ENCODE data around the gene NMRK1. TPM values are rescaled to one million over a fixed set of nuclear protein-coding genes. Genes with fewer than 3 reads are reported as not detected.

NMRK1 gene
- total and polyA plus RNA-seq, 7 donors = 10.6 to 33.1 (median 23.3) TPM

DNA sequence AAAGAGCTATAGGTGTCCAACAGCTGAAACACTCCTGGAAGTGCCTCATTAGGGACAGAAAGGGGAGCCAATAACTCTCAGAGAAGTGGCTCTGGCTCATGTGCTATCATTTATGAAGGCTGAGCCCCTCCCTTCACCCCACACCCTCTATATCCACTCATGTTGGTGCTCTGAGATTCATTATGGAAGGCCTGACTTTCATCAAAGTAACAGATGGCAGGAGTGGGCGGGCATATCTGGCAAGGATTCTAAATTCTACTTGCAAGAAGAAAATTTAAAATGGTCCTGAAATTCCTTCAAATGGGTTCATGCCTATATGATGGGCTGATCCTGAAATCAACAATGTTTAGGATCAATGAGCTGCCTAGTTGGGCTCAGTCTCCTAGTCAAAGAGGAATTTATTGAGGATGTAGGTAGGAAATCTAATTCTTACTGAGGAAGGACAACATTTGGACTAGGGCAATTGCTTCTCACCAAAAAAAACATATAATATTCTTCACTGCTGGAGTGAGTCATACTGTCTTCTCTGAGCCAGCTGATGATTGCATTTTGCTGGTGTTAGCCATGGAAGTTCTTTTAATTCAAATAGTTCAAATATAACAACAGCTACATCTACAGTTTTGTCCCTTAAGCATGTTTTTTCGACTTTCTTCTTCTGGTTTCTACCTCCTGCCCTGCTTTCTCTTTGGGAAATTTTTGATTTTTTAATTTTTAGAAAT lies 23.5 kb downstream of the NMRK1 start:
- Histone ChIP-seq H3K4me1 (no peaks in the 10 kb centered on the region), H3K36me3 (ENCODE audit: insufficient read depth in 1 of 2, low read depth in 1 of 2) (peaks cover 0 to 81% of the 10 kb centered on the region in 2 donors), H3K27me3 (ENCODE audit: insufficient read depth in 3 of 3, low read length in 2 of 3) (no peaks in the 10 kb centered on the region), H3K4me3 (no peak overlapping the region), H3K27ac (peak overlapping the region; percentile 37), H3K9me3 (no peaks in the 10 kb centered on the region)
- 62 to 85% (median 76%) methylated on average over 2 of the region's 2 CpGs for WGBS, 3 donors
- DNase-seq (no peak), ATAC-seq (no peak)
- TF ChIP-seq, protein P1, sequence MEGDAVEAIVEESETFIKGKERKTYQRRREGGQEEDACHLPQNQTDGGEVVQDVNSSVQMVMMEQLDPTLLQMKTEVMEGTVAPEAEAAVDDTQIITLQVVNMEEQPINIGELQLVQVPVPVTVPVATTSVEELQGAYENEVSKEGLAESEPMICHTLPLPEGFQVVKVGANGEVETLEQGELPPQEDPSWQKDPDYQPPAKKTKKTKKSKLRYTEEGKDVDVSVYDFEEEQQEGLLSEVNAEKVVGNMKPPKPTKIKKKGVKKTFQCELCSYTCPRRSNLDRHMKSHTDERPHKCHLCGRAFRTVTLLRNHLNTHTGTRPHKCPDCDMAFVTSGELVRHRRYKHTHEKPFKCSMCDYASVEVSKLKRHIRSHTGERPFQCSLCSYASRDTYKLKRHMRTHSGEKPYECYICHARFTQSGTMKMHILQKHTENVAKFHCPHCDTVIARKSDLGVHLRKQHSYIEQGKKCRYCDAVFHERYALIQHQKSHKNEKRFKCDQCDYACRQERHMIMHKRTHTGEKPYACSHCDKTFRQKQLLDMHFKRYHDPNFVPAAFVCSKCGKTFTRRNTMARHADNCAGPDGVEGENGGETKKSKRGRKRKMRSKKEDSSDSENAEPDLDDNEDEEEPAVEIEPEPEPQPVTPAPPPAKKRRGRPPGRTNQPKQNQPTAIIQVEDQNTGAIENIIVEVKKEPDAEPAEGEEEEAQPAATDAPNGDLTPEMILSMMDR (IDR thresholded peaks at IDR 0.05) = no peak
- intact Hi-C loops (cut with DNase I) = no loop called here

DNA sequence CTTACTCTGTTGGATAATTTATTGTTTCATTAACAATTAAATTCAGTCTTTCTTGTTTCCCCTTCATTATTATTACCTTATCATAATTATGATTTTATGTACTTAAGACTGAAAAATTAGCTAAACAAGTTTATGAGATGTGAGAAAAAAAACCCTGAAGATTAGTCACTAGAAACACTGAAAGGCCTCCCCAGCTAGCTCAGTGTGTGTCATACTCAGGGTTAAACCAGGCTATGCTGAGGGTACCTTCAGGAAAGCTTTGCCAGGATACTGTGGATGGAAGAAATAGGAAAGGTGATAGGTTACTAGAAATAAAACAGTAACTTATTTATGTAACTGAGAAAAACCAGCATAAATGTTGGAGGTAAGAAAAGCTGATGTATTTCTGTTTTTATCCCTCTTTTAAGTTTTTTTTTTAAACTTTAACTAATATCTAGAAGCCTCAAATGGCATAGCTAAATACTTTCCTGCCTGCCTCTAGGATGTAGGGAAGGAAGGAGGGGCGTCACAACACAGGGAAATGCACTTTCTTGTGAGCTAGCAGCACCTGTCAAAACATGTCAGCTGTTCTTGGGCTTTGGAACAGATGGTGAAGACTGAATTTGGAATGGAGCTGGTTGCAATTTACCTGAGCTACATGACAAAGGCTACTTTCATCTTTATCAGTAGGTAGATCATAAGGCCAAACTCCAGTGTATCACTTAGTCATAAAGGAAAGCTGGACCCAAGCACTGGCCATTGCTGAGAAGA lies 24.2 kb downstream of the NMRK1 start:
- no peaks in the 10 kb centered on the region for H3K4me1 ChIP-seq
- ATAC-seq = no peak
- peaks cover 0 to 73% of the 10 kb centered on the region in 2 donors for H3K36me3 ChIP-seq (ENCODE audit: insufficient read depth in 1 of 2, low read depth in 1 of 2)
- no peaks in the 10 kb centered on the region for H3K27me3 ChIP-seq (ENCODE audit: insufficient read depth in 3 of 3, low read length in 2 of 3)
- no peak for DNase-seq
- H3K4me3 ChIP-seq = no peak overlapping the region
- WGBS, 3 donors = 30 to 52% (median 37%) methylated on average over 1 of the region's 1 CpG
- intact Hi-C loops (cut with DNase I) = no loop called here
- TF ChIP-seq, protein P1 (IDR thresholded peaks at IDR 0.05) = no peak
- H3K27ac ChIP-seq = peak overlapping the region; percentile 37
- no peaks in the 10 kb centered on the region for H3K9me3 ChIP-seq

DNA sequence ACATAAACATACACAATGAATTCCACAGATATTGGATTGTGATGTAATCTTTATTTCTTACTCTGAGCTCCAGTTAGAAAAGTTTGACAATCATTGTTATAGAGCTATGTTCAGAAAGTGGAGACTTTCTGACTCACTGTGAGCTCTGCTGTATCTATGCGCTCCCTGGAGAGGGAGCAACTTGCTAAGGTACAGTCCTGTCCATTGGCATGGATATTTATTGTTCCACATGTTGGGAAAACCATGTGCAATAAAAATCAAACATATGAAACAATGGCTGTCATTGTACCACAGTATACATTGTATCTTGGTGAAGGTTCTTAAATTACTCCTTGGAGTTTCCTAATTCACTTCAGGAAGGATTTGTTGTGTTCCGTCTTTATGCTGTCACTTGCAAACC lies 26.8 kb downstream of the NMRK1 start:
- Histone ChIP-seq H3K4me3 (no peak overlapping the region), H3K4me1 (no peaks in the 10 kb centered on the region), H3K27me3 (ENCODE audit: insufficient read depth in 3 of 3, low read length in 2 of 3) (no peaks in the 10 kb centered on the region), H3K27ac (no peak overlapping the region), H3K9me3 (no peaks in the 10 kb centered on the region), H3K36me3 (ENCODE audit: insufficient read depth in 1 of 2, low read depth in 1 of 2) (peaks cover 0 to 49% of the 10 kb centered on the region in 2 donors)
- DNase-seq = no peak
- TF ChIP-seq, protein P1 (IDR thresholded peaks at IDR 0.05) = no peak
- intact Hi-C loops (cut with DNase I) = no loop called here
- ATAC-seq = no peak
- 86 to 96% (median 94%) methylated on average over 2 of the region's 2 CpGs for WGBS, 3 donors

DNA sequence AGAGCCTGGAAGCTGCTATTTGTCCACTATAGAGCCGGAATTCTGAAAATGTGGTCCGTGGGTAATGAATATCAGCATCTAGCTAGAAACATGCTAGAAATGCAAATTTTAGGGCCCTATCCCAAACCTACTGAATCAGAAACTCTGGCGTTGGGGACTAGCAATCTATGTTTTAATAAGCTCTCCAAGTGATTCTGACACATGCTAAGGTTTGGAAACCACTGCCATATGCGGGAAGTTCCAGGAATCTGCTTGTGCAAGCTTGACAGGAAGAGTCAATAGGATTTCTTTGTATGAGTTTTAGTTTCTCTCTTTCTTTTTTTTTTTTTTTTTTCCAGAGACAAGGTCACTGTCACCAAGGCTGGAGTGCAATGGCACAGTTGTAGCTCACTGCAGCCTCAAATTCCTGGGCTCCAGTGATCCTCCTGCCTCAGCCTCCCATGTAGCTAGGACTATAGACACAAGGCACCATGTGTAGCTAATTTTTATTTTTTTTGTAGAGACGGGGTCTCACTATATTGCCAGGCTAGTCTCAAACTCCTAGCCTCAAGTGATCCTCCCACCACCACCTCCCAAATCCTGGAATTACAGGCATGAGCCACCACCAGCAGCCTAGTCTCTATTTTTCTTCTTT lies 33.5 kb downstream of the NMRK1 start:
- intact Hi-C loops (cut with DNase I) = no loop called here
- no peaks in the 10 kb centered on the region for H3K27me3 ChIP-seq (ENCODE audit: insufficient read depth in 3 of 3, low read length in 2 of 3)
- ATAC-seq = no peak
- whole genome bisulfite sequencing, 3 donors = 83 to 86% (median 85%) methylated on average over 5 of the region's 5 CpGs
- H3K9me3 ChIP-seq = no peaks in the 10 kb centered on the region
- H3K27ac ChIP-seq = no peak overlapping the region
- no peak overlapping the region for H3K4me3 ChIP-seq
- no peaks in the 10 kb centered on the region for H3K36me3 ChIP-seq (ENCODE audit: insufficient read depth in 1 of 2, low read depth in 1 of 2)
- no peak for DNase-seq
- H3K4me1 ChIP-seq = no peaks in the 10 kb centered on the region
- TF ChIP-seq, protein P1 (IDR thresholded peaks at IDR 0.05) = no peak

Data from psoas muscle (tissue), 8 donors.